ENCODE measurements around the gene BACE2. TPM values are rescaled to one million over a fixed set of nuclear protein-coding genes. Genes with fewer than 3 reads are reported as not detected.

BACE2 gene
- total RNA-seq, 4 donors from 2014 or later, result 59.0 to 89.1 (median 68.1) TPM

DNA sequence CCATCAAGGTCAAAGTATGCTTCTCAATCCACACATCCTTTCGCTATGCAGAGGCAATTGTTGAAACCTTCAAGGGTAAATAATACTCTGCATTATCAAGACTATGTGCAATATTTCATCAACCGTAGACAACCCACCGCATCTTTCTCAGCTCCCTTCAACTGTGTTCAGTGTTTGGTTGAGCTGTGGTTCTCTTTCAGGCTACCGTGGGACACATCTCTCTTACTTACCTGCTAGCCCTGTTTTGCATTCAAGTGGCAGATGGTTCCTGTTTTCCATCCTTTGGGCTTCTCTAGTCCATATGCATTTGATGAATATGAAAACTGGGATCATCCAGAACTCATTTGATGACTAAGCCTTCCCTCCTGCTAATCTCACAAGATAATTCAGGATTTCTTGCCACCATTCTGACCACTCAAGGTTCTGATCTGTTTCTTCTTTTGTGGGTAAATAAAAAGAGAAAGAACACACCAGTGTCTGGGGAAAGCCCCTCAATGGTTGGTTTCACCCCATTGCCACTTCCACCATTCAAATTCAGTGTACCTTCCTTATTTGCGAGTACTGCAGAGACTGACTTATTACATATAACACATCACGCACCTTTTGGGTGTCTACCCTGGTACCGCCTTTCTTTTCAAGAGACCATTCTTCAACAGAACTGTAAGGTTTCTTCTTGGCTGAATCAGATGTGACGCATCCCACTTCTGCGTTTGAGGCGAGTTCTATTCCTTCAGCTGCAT is 61.7 kb downstream of the BACE2 start:
- H3K4me1 ChIP-seq, result peaks cover 0 to 5% of the 10 kb centered on the region in 2 donors
- 95 to 98% methylated on average over 10 of the region's 10 CpGs for WGBS, 2 donors
- no peak overlapping the region for H3K4me3 ChIP-seq (replicated peaks in 1 of 3)
- no peaks in the 10 kb centered on the region for H3K27me3 ChIP-seq
- no peak for DNase-seq
- intact Hi-C loops (cut with DNase I), result no loop called here
- TF ChIP-seq, protein P1, sequence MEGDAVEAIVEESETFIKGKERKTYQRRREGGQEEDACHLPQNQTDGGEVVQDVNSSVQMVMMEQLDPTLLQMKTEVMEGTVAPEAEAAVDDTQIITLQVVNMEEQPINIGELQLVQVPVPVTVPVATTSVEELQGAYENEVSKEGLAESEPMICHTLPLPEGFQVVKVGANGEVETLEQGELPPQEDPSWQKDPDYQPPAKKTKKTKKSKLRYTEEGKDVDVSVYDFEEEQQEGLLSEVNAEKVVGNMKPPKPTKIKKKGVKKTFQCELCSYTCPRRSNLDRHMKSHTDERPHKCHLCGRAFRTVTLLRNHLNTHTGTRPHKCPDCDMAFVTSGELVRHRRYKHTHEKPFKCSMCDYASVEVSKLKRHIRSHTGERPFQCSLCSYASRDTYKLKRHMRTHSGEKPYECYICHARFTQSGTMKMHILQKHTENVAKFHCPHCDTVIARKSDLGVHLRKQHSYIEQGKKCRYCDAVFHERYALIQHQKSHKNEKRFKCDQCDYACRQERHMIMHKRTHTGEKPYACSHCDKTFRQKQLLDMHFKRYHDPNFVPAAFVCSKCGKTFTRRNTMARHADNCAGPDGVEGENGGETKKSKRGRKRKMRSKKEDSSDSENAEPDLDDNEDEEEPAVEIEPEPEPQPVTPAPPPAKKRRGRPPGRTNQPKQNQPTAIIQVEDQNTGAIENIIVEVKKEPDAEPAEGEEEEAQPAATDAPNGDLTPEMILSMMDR (IDR thresholded peaks at IDR 0.05), result no peak
- TF ChIP-seq POLR2A (IDR thresholded peaks at IDR 0.05), result no peak
- H3K27ac ChIP-seq, result no peak overlapping the region
- H3K9me3 ChIP-seq, result no peaks in the 10 kb centered on the region
- H3K36me3 ChIP-seq, result peaks cover 0 to 3% of the 10 kb centered on the region in 2 donors

DNA sequence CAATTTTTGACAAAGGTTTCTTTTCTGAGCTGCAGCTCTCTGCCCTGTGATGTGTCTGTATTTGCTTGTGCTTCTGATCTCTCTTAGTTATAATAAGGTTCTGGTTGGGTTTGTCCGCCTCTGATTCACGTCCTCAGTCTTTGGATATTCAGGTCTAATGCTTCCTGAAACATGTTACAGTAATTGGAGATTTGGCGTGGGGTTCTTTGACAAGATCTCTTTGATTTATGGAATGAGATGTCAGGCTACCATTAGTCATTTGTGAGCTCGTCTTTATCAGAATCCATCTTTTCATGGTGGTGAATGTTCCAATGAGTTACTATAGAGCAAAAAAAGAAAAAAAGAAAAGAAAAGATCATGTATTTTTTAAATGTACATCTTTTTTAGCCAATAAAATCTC is 62.5 kb downstream of the BACE2 start:
- H3K9me3 ChIP-seq, result no peaks in the 10 kb centered on the region
- DNase-seq, result no peak
- H3K36me3 ChIP-seq, result peaks cover 0 to 3% of the 10 kb centered on the region in 2 donors
- intact Hi-C loops (cut with DNase I), result no loop called here
- peaks cover 0 to 4% of the 10 kb centered on the region in 2 donors for H3K4me1 ChIP-seq
- WGBS, 2 donors, result 96 to 97% methylated on average over 4 of the region's 4 CpGs
- no peak overlapping the region for H3K4me3 ChIP-seq (replicated peaks in 1 of 3)
- no peak overlapping the region for H3K27ac ChIP-seq
- TF ChIP-seq, protein P1 (IDR thresholded peaks at IDR 0.05), result no peak
- TF ChIP-seq POLR2A (IDR thresholded peaks at IDR 0.05), result no peak
- no peaks in the 10 kb centered on the region for H3K27me3 ChIP-seq

DNA sequence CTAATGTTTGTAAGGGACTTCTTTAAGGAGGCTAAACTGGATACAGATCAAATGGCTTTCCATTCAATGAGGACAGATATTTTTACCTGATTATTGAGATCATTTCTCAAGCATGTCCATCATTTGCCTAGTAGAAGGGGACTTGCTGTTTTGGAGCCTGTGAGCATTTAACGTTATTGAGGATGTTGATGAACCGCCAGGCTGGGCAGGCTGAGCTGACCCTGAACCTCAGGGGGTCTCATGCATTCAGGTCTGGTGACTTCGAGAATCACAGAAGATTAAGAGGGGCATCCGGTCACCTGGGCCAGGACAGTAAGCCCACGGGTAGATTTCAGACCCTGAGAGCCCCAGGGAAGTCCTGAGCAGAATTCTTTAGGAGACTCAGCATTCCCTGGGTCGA is 63.1 kb downstream of the BACE2 start:
- TF ChIP-seq, protein P1 (IDR thresholded peaks at IDR 0.05), result no peak
- no peaks in the 10 kb centered on the region for H3K27me3 ChIP-seq
- intact Hi-C loops (cut with DNase I), result no loop called here
- 87 to 90% methylated on average over 6 of the region's 6 CpGs for WGBS, 2 donors
- no peak for DNase-seq
- no peak overlapping the region for H3K27ac ChIP-seq
- H3K4me3 ChIP-seq (replicated peaks in 1 of 3), result no peak overlapping the region
- peaks cover 0 to 3% of the 10 kb centered on the region in 2 donors for H3K36me3 ChIP-seq
- H3K4me1 ChIP-seq, result no peaks in the 10 kb centered on the region
- H3K9me3 ChIP-seq, result no peaks in the 10 kb centered on the region

DNA sequence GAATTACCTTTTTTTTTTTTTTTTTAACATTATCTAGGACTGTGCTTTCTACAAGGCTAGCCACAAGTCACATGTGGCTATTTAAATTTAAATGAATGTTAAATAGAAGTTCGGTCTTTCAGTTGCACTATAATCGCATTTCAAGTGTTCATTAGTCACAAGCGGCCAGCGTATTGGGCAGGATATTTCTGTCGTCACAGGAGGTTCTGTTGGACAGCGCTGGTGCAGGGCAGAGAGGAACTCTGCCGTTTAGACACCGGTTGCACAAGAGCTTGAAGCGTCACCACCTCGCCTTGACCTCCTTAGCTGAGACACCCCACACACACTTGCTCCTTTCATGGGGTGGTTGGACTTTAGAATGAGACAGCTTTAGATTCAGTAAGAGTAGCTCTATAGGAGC is 64.1 kb downstream of the BACE2 start:
- no peaks in the 10 kb centered on the region for H3K9me3 ChIP-seq
- no peaks in the 10 kb centered on the region for H3K4me1 ChIP-seq
- DNase-seq, result no peak
- H3K27me3 ChIP-seq, result no peaks in the 10 kb centered on the region
- 86 to 89% methylated on average over 10 of the region's 10 CpGs for WGBS, 2 donors
- H3K36me3 ChIP-seq, result peaks cover 0 to 3% of the 10 kb centered on the region in 2 donors
- intact Hi-C loops (cut with DNase I), result no loop called here
- no peak overlapping the region for H3K4me3 ChIP-seq (replicated peaks in 1 of 3)
- no peak overlapping the region for H3K27ac ChIP-seq
- TF ChIP-seq, protein P1 (IDR thresholded peaks at IDR 0.05), result no peak
- TF ChIP-seq POLR2A (IDR thresholded peaks at IDR 0.05), result no peak

DNA sequence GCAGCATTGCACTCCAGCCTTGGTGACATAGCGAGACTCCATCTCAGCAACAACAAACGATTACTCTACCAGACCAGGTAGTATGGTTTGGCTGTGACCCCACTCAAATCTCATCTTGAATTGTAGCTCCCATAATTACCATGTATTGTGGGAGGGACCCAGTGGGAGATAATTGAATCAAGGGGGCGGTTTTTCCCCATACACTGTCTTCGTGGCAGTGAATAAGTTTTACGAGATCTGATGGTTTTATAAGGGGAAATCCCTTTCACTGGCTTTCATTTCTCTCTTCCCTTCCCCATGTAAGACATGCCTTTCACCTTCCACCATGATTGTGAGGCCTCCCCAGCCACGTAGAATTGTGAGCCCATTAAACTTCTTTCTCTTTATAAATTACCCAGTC is 66.0 kb downstream of the BACE2 start:
- no peak overlapping the region for H3K4me3 ChIP-seq (replicated peaks in 1 of 3)
- WGBS, 2 donors, result 87 to 94% methylated on average over 5 to 6 of the region's 6 CpGs
- no peaks in the 10 kb centered on the region for H3K4me1 ChIP-seq
- no peaks in the 10 kb centered on the region for H3K9me3 ChIP-seq
- intact Hi-C loops (cut with DNase I), result no loop called here
- peaks cover 0 to 8% of the 10 kb centered on the region in 2 donors for H3K36me3 ChIP-seq
- H3K27me3 ChIP-seq, result no peaks in the 10 kb centered on the region
- H3K27ac ChIP-seq, result no peak overlapping the region
- DNase-seq, result no peak
- TF ChIP-seq, protein P1 (IDR thresholded peaks at IDR 0.05), result no peak
- TF ChIP-seq POLR2A (IDR thresholded peaks at IDR 0.05), result no peak

Data from thyroid gland (tissue), 4 donors.